ENCODE results near the gene DPEP2.
"Not testable (repeated sequence)": the region's sequence is repeated elsewhere in the genome, so short reads cannot be mapped to it uniquely, and the experiment has no call there.

DPEP2 gene

GRCh38 chr16:68005786-68006286 lies 6.6 kb upstream of the DPEP2 start:
- DNase-seq (ENCODE audit: low read depth, low spot score), result no peak

GRCh38 chr16:68005211-68005610 lies 5.9 kb upstream of the DPEP2 start:
- no peak for DNase-seq (ENCODE audit: low read depth, low spot score)

- no peak for DNase-seq (ENCODE audit: low read depth, low spot score)
Observed at GRCh38 chr16:68003031-68003430, 3.7 kb upstream of the DPEP2 start.

DNA sequence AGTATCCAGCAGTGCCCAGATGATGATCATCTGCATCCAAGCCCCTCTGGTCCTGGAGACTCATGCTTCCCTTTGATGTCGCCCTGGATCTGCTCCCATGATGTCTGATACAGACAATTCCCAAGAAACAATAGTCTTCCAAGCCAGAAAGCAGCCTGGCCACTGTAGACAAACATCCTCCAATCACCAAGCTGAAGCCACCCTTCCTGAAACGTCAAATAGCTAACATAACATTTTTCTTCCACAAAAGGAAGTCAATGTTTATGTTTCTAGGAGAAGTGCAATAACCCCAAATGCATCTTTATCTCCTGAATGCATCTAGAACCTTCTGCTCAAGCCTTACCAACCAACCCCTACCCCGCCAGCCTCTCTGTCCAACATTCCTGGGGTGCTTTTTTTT lies 1.2 kb upstream of the DPEP2 start:
- DNase-seq (ENCODE audit: low read depth, low spot score), result no peak

DNA sequence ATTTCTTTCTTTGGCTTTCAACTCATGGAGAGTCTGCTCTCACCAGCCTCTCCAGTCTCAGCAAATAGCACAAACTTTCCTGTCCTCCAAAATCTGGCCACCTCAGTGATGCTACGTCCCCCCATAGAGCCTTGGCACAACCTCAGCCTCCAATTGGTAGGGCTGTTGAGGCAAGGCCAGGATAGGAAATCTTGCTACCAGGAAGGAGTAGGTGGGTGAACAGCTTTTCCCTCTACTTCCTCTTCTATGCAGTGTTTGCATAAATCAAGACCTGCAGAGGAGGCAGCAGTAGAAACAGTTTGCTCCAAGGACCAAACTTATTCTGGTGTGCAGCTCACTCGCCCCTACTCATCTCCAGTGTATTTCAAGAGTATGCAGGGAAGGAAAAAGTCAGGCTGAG lies 701 bp upstream of the DPEP2 start:
- DNase-seq (ENCODE audit: low read depth, low spot score), result no peak

- not testable (repeated sequence) for DNase-seq (ENCODE audit: low read depth, low spot score)
Observed at GRCh38 chr16:67998231-67998778, 979 bp downstream of the DPEP2 start.

GRCh38 chr16:67996666-67997065 lies 2.6 kb downstream of the DPEP2 start:
- DNase-seq (ENCODE audit: low read depth, low spot score), result no peak

DNA sequence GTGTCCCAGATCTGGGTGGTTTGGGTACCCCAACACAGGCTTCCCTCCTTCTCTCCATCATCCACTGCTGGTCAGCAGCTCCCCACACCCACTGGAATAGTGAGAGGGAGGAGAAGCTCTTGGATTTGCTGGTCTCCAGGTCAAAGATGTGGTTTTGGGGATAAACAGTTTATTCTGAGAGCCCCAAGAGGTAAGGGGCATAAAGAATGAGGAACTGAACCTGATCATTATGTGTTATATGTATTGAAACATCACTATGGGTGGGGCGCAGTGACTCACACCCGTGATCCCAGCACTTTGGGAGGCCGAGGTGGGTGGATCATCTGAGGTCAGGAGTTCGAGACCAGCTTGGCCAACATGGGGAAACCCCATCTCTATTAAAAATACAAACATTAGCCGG lies 3.9 kb downstream of the DPEP2 start:
- DNase-seq (ENCODE audit: low read depth, low spot score), result no peak

DNA sequence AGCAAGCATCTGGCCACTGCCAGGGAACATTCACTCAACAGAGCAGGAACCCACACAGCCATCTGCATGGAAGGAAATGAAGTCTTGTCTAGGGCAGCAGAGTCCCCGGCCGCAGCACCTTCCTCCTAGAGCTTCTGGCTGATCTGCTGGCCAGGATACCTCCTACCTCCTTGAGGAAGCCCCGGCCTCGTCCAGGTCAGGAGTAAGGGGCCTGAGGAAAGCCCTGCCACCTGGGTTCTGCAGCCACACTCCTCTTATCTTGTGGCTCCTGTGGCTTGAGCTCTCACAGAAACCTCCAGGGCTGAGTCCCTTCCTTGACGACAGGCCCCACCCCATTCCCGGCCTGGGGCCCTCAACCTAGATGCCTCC lies 5.3 kb downstream of the DPEP2 start:
- DNase-seq (ENCODE audit: low read depth, low spot score), result not testable (repeated sequence)

DNA sequence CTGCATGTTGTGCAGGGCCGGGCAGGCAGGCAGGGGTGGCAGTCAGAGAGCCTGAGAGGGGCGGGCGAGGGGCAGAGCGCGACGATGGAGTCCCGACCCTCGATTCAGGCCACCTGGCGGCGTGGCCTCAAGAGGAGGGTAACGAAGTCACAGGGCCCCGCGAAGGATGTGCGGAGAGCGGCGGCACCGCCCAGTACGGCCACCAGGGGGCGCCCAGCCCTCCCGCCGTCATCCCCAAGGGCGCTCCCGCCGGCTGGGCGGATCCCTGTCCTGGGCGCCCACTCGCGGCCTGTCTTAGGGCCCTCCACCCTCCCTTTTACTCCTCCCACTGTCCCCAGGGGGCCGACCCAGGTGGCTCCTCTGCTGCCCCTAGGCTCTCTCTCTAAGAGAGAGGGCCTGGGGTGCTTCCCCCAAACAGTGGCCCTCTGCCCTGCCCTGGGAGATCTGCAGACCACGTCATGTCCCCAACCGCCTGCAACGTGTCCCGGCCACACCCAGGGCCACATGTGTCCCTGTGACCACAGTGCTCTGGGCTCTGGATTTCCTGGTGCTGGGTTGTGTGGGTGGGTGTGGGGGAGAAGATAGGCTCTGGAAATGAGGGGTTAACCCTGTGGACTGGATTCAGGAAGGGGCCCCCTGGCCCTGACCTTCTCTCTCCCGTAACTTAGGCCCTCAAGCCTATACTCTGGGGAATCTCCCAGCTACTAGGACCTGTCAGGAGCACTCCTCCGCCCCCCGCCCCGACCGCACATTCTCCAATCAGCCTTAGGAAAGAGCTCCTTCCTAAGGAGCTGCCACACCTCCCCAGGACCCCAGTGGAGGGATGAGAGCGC lies 5.9 kb downstream of the DPEP2 start:
- peak; percentile 62 for DNase-seq (ENCODE audit: low read depth, low spot score)

GRCh38 chr16:67992661-67993206 lies 6.5 kb downstream of the DPEP2 start:
- DNase-seq (ENCODE audit: low read depth, low spot score), result no peak

DNA sequence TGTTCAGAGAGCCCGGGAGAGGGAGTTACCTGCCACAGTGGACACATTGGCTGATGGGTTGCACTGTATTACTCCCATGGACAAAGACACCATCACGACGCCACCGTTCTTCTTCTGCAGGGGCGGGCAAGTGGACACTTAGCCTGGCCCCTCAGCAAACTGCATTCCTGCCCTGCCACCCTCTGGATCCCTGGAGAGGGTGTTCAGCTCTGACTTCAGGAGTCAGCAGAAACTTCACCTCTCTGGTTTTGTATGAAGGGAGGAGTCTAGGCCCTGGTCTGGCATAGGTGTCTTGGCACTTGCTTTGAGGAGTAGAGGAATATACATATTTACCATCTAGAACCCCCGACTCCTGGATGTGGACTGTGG lies 9.3 kb downstream of the DPEP2 start:
- DNase-seq (ENCODE audit: low read depth, low spot score), result no peak

- no peak for DNase-seq (ENCODE audit: low read depth, low spot score)
Observed at GRCh38 chr16:67989322-67990017, 9.8 kb downstream of the DPEP2 start.

DNA sequence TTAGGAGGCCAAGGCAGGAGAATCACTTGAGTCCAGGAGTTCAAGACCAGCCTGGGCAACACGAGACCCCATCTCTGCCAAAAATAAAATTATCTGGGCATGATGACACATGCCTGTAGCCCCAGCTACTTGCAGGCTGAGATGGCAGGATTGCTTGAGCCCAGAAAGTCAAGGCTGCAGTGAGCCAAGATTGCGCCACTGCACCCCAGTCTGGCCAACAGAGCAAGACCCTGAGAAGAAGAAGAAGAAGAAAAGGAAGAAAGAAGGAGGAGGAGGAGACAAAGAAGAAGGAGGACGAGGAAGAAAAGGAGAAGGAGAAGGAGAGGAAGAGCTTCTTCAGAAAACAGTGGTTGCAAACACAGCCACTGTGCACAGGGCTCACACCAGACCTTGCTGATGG lies 10.6 kb downstream of the DPEP2 start:
- no peak for DNase-seq (ENCODE audit: low read depth, low spot score)

DNA sequence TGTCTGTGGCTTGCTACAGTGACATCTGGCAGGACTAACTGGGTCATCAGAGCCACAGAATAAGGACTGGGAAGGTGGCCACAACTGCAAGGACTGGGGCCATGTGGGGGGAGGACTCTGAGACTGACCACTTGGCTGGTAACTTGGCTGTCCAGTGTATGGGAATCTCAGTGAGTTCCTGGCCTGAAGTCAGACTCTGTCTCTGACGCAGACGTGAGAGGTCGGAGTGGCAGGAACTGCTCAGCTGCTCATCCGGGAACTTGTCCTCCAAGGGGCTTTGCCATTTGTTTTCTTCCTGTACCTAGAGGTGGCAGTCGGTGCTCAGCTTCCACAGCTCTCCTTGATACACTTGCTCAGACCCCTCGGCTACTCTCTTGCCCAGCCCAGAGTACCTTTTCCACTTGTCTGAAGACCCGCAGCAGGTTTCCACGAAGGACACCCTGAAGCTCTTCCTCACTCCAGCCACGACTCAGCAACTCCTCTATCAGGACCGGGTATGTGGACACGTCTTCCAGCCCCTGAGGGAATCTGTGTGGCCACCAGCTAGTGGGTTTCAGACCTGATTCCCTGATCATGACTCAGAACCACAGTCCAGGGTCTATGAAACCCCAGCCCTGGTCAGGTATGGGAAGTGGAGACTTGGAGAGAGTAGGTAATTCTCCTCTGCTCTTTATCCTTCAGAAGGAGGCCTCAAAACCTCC lies 11.7 kb downstream of the DPEP2 start:
- no peak for DNase-seq (ENCODE audit: low read depth, low spot score)

GRCh38 chr16:67986949-67987348 lies 12.3 kb downstream of the DPEP2 start:
- DNase-seq (ENCODE audit: low read depth, low spot score), result no peak

DNA sequence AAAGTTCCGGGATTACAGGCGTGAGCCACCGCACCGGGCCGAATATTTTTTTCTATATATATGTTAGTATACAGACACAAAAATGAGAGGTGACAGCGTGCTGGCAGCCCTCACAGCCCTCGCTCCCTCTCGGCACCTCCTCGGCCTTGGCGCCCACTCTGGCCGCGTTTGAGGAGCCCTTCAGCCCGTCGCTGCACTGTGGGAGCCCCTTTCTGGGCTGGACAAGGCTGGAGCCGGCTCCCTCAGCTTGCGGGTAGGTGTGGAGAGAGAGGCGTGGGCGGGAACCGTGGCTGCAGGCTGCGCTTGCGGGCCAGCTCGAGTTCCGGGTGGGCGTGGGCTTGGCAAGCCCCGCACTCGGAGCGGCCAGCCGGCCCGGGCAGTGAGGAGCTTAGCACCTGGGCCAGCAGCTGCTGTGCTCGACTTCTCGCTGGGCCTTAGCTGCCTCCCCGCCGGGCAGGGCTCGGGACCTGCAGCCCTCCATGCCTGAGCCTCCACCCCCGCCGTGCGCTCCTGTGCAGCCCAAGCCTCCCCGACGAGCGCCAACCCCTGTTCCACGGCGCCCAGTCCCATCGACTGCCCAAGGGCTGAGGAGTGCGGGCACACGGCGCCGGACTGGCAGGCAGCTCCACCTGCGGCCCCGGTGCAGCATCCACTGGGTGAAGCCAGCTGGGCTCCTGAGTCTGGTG lies 17.1 kb downstream of the DPEP2 start:
- DNase-seq (ENCODE audit: low read depth, low spot score), result no peak

DNA sequence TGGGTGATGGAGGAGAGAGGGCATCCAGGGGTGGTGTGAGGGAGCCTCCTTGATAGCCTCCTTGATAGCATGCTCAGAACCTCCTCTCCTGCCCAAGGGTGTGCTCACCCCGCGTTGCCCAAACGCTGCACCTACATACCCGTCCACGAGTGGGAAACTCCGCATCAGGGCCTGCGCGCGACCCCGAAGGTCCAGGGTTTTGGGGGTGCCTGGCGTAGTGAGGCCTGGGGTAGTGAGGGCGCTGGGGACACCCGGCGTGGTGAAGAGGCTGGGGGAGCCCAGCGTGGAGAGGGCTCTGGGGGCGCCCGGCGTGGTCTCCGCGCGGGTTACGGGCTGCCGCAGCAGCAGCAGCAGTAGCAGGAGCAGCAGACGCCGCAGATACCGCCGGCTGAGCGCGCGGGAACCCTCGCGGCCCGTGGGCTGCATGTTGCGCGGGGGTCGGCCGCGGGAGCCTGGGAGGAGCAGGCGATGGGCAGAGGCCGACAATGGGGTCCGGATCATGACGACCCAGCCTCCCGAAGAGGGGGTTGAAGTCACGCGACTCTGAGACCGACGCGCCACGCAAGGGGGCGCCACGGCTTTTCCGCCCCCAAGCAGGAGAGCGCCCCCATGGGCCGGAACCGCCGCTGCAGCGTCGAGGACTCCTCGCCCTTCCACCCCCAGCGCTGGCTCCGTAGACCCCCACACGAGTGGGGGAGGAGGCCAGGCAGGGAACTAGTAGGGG lies 19.2 kb downstream of the DPEP2 start, which contains the start of gene DPEP3:
TSS of gene DPEP3 (minus strand) at position 545 of the 724 bp plus-strand sequence. CDS start at position 426, 119 bp downstream.
- DNase-seq (ENCODE audit: low read depth, low spot score), result no peak

DNA sequence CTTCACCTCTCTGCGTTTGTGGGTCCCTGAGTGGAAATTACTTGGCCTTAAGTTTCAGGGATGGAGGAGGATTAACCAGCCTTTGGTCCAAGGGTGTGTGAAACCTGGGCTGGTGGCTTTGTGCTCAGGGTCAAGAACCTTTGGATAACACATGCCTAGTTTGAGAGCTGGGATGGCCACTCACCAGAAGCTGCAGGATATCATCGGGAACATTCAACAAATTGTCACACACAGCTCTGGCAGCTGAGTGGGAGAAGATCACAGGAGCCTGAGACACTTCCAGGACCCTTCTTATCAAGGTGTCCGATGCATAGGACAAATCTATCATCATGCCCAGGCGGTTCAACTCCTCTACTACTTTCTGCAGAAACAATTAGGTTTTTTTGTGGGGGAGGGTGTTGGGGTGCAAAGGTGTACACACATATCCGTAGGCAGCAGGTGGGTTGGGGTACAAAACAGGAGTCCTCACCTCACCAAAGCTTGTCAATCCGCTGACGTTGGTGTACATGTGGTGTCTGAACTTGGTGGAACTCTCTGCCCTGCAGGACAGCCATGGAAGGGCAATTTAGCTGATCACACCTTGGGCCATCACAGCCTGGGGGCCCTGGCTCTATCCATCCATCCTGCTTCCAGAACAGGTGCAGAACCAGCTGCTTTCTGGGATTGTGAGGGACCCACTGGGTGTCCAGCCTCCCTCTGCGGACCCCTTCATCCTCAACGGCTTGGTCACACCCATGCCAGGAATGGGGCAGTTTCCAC lies 21.6 kb downstream of the DPEP2 start:
- no peak for DNase-seq (ENCODE audit: low read depth, low spot score)

DNA sequence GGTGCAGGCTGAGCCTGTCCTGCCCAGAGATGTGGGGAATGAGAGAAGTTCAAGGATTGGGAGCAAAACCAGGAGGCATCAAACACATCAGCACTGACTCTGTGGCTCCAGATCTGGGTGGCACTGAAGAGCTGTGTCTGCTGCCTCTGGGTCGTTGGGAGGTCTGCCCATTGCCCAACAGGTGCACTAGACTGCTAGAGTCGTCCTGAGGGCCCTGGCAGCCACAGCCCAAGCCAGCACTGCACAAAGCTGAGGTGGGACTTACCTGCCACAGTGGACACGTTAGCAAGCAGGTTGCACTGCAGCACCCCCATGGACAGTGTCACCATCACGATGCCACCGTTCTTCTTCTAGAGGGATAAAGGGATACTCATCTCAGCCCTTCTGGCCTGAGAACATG lies 22.3 kb downstream of the DPEP2 start:
- no peak for DNase-seq (ENCODE audit: low read depth, low spot score)

Data from activated naive CD8-positive, alpha-beta T cell treated with anti-CD3 and anti-CD28 coated beads, Interleukin-2, amount 50 U/mL, for 16 hours (primary cell).